ENCODE measurements around the gene TTBK1. TPM values are rescaled to one million over a fixed set of nuclear protein-coding genes. Genes with fewer than 3 reads are reported as not detected.

TTBK1 gene
- total RNA-seq, 4 donors from 2014 or later = 0.13 TPM; not detected in 3

DNA sequence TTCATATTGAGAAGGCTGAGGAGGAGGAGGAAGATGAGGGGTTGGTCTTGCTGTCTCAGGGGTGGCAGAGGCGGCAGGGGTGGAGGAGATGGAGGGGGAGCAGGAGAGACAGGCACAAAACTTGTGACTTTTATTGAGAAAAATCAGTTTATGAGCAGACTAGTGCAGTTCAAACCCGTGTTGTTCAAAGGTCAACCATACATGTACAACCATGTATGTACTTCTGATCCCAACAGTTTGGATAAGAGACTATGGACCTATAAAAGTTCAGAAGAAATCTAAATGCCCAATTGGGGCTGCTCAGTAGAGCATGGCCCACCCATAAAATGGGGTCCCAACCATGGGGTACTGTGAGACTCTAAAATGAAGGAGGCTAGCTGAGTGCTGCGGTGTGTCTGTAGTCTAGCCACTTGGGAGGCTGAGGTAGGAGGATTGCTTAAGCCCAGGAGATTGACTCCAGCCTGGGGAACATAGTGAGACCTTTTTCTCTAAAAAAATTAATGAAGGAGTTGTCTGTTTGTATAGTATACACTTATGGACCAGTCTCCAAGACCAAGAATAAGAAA, 47.1 kb downstream of the TTBK1 start:
- no peaks in the 10 kb centered on the region for H3K36me3 ChIP-seq
- H3K27me3 ChIP-seq = peaks cover 0 to 17% (median 0%) of the 10 kb centered on the region in 4 donors
- intact Hi-C loops (cut with DNase I) = no loop called here
- TF ChIP-seq, protein P1, sequence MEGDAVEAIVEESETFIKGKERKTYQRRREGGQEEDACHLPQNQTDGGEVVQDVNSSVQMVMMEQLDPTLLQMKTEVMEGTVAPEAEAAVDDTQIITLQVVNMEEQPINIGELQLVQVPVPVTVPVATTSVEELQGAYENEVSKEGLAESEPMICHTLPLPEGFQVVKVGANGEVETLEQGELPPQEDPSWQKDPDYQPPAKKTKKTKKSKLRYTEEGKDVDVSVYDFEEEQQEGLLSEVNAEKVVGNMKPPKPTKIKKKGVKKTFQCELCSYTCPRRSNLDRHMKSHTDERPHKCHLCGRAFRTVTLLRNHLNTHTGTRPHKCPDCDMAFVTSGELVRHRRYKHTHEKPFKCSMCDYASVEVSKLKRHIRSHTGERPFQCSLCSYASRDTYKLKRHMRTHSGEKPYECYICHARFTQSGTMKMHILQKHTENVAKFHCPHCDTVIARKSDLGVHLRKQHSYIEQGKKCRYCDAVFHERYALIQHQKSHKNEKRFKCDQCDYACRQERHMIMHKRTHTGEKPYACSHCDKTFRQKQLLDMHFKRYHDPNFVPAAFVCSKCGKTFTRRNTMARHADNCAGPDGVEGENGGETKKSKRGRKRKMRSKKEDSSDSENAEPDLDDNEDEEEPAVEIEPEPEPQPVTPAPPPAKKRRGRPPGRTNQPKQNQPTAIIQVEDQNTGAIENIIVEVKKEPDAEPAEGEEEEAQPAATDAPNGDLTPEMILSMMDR (IDR thresholded peaks at IDR 0.05) = no peak
- TF ChIP-seq POLR2A (IDR thresholded peaks at IDR 0.05) = no peak
- peaks cover 0 to 4% (median 0%) of the 10 kb centered on the region in 3 donors for H3K4me1 ChIP-seq
- no peaks in the 10 kb centered on the region for H3K9me3 ChIP-seq
- 64 to 82% methylated on average over 3 of the region's 3 CpGs for WGBS, 2 donors
- no peak overlapping the region for H3K4me3 ChIP-seq
- no peak for DNase-seq
- H3K27ac ChIP-seq = no peak overlapping the region

- intact Hi-C loops (cut with DNase I) = no loop called here
- TF ChIP-seq, protein P1 (IDR thresholded peaks at IDR 0.05) = no peak
- H3K27ac ChIP-seq = no peak overlapping the region
- no peaks in the 10 kb centered on the region for H3K36me3 ChIP-seq
- H3K4me1 ChIP-seq = no peaks in the 10 kb centered on the region
- no peaks in the 10 kb centered on the region for H3K9me3 ChIP-seq
- H3K27me3 ChIP-seq = peaks cover 0 to 12% (median 0%) of the 10 kb centered on the region in 4 donors
- H3K4me3 ChIP-seq = no peak overlapping the region
- WGBS, 2 donors = 66 to 70% methylated on average over 6 of the region's 6 CpGs
- no peak for DNase-seq
Observed at GRCh38 chr6:43290905-43291355, 47.6 kb downstream of the TTBK1 start.

DNA sequence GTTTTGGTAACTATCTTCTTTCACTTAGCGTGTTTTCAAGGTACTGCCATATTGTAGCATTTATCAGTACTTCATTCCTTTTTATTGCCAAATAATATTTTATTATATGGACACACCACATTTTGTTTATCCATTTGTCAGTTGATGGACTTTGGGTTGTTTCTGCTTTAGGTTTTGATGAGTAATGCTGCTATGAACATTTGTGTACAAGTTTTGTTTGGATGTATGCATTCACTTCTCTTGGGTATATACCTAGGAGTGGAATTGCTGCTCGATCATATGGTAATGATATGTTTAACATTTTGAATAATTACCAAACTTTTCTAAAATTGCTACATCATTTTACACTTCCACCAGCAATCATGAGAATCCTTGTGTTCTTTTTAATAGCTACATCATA, 48.4 kb downstream of the TTBK1 start:
- intact Hi-C loops (cut with DNase I) = no loop called here
- no peaks in the 10 kb centered on the region for H3K4me1 ChIP-seq
- no peak overlapping the region for H3K4me3 ChIP-seq
- H3K9me3 ChIP-seq = no peaks in the 10 kb centered on the region
- 84 to 96% methylated on average over 2 of the region's 2 CpGs for WGBS, 2 donors
- no peak for DNase-seq
- peaks cover 0 to 7% (median 0%) of the 10 kb centered on the region in 4 donors for H3K27me3 ChIP-seq
- no peaks in the 10 kb centered on the region for H3K36me3 ChIP-seq
- no peak overlapping the region for H3K27ac ChIP-seq
- TF ChIP-seq, protein P1 (IDR thresholded peaks at IDR 0.05) = no peak
- no peak for TF ChIP-seq POLR2A (IDR thresholded peaks at IDR 0.05)

DNA sequence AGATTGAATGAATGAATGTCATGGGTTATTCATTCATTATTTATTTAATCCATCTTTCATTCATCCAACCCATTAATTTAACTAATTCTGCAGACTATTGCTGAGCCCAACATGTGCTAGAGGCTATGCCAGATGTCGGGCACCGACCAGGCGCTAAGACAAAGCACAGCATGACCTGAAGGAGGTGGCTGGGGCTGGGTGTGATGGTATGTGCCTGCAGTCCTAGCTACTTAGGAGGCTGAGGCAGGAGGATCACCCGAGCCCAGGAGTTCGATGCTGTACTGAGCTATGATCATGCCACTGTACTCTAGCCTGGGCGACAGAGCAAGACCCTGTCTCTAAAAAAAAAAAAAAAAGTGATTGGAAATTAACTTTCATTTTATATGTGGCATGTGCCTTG, 49.1 kb downstream of the TTBK1 start:
- Histone ChIP-seq H3K27me3 (peaks cover 0 to 9% (median 0%) of the 10 kb centered on the region in 4 donors), H3K27ac (no peak overlapping the region), H3K4me3 (no peak overlapping the region), H3K36me3 (no peaks in the 10 kb centered on the region), H3K4me1 (no peaks in the 10 kb centered on the region), H3K9me3 (no peaks in the 10 kb centered on the region)
- WGBS, 2 donors = 80 to 85% methylated on average over 6 of the region's 6 CpGs
- DNase-seq = no peak
- intact Hi-C loops (cut with DNase I) = no loop called here
- TF ChIP-seq, protein P1 (IDR thresholded peaks at IDR 0.05) = no peak
- no peak for TF ChIP-seq POLR2A (IDR thresholded peaks at IDR 0.05)

- H3K36me3 ChIP-seq = no peaks in the 10 kb centered on the region
- H3K27ac ChIP-seq = no peak overlapping the region
- H3K27me3 ChIP-seq = peaks cover 0 to 14% (median 0%) of the 10 kb centered on the region in 4 donors
- H3K4me3 ChIP-seq = no peak overlapping the region
- TF ChIP-seq, protein P1 (IDR thresholded peaks at IDR 0.05) = no peak
- TF ChIP-seq POLR2A (IDR thresholded peaks at IDR 0.05) = no peak
- no peaks in the 10 kb centered on the region for H3K9me3 ChIP-seq
- intact Hi-C loops (cut with DNase I) = no loop called here
- no peak for DNase-seq
- WGBS, 2 donors = 77 to 85% methylated on average over 4 of the region's 5 CpGs
- no peaks in the 10 kb centered on the region for H3K4me1 ChIP-seq
Observed at GRCh38 chr6:43292763-43293318, 49.6 kb downstream of the TTBK1 start.
